ENCODE data around the gene TMEM222.

Gene TMEM222

DNA sequence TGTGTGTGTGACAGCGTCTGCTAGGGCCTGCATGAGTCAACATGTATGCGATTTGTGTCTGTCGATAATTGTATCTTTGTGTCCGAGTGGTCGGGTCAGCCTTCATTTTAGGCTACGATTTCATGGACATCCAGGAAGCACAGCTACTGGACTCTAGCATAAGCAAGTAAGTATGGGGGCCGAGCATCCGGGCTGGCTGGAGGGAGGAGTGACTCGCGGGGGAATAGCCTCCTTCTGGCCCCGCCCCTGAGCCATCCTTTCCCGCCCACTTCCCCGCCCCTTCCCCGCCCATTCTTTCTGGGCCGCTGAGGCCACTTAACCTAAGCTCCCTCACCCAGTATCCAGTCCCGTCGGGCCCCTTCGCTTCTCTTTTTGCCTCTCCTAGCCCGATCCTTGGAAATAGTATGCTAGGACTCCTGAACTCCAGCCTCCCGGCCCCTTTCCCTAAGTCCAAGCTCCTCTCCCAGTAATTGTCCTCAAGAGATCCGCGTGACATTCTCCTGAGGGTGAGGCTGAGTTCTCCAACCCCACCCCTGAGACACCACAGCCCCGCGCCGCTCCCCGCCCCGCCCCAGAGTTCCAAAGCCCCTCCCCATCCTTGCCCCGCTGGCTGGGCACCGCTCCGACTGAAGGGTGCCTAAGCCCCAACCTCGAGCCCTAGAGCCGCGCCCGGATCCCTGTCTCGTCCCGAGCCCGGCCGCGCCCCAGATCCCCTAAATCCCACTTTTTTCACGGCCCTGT, 43.6 kb downstream of the TMEM222 start:
- DNase-seq (ENCODE audit: low spot score): peak; percentile 97
- in situ Hi-C loops (cut with MboI; ENCODE audit: low sequenced_read_pairs, unreplicated experiment): no loop called here
- TF ChIP-seq, protein P1, sequence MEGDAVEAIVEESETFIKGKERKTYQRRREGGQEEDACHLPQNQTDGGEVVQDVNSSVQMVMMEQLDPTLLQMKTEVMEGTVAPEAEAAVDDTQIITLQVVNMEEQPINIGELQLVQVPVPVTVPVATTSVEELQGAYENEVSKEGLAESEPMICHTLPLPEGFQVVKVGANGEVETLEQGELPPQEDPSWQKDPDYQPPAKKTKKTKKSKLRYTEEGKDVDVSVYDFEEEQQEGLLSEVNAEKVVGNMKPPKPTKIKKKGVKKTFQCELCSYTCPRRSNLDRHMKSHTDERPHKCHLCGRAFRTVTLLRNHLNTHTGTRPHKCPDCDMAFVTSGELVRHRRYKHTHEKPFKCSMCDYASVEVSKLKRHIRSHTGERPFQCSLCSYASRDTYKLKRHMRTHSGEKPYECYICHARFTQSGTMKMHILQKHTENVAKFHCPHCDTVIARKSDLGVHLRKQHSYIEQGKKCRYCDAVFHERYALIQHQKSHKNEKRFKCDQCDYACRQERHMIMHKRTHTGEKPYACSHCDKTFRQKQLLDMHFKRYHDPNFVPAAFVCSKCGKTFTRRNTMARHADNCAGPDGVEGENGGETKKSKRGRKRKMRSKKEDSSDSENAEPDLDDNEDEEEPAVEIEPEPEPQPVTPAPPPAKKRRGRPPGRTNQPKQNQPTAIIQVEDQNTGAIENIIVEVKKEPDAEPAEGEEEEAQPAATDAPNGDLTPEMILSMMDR (IDR thresholded peaks at IDR 0.05; ENCODE audit: borderline replicate concordance, control extremely low read depth, extremely low read depth, insufficient read depth, missing control alignments): no peak

DNA sequence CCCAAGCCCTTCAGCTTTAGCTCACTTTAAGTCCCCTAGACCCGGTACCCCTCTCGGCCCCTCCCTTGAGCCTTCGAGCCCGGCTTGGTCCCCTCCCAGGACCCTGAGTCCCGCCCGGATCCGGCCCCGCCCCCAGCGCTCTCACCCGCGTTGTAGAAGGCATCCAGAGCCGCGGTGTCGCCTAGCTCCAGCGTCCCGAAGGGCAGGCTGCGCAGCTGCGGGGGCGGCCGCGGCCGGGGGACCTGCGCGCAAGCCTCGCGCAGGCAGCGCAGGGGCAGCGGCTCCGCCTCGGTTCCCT, 44.1 kb downstream of the TMEM222 start:
- TF ChIP-seq, protein P1 (IDR thresholded peaks at IDR 0.05; ENCODE audit: borderline replicate concordance, control extremely low read depth, extremely low read depth, insufficient read depth, missing control alignments): no peak
- in situ Hi-C loops (cut with MboI; ENCODE audit: low sequenced_read_pairs, unreplicated experiment): no loop called here
- peak; percentile 77 for DNase-seq (ENCODE audit: low spot score)

DNA sequence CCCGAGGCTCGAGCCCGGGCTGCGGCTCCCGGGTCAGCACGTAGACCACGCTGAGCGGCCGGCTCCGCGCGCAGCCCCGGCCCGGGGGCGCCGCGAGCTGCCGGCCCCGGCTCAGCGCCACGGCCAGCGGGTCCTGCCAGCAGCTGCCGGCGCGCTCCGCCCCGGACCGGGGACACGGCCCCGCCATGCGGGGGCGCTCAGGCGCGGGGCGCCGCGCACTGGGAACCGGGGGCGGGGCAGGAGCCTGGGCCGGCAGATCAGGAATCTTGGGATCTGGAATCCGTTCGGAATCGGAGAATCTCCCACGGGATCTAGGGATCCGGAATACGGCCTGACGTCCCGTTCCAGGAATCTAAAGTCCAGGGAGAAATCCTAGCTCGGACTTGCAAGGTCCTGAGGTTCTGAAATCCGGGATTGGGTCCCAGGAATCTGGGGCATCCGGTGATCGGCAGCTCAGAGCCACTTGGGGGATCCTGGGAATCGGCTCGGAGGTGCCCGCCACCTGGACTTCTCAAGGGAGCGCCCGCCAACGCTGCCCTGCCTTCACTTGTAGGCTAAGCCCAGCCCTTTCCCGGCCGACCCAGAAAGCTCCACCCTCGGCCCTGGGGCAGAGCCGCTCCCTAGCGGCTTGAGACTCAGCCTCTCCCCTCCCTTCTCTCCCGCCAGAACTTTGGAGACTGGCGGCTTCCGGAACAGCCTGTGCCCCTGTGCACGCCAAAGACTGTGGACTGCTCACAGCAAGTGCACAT, 44.6 kb downstream of the TMEM222 start, which contains the start of gene MAP3K6:
Gene MAP3K6 (minus strand): TSS at position 551 of the 749 bp plus-strand sequence. CDS start 364 bp downstream, at position 187.
- in situ Hi-C loops (cut with MboI; ENCODE audit: low sequenced_read_pairs, unreplicated experiment): no loop called here
- TF ChIP-seq, protein P1 (IDR thresholded peaks at IDR 0.05; ENCODE audit: borderline replicate concordance, control extremely low read depth, extremely low read depth, insufficient read depth, missing control alignments): peak; percentile 69
- DNase-seq (ENCODE audit: low spot score): peak; percentile 80

DNA sequence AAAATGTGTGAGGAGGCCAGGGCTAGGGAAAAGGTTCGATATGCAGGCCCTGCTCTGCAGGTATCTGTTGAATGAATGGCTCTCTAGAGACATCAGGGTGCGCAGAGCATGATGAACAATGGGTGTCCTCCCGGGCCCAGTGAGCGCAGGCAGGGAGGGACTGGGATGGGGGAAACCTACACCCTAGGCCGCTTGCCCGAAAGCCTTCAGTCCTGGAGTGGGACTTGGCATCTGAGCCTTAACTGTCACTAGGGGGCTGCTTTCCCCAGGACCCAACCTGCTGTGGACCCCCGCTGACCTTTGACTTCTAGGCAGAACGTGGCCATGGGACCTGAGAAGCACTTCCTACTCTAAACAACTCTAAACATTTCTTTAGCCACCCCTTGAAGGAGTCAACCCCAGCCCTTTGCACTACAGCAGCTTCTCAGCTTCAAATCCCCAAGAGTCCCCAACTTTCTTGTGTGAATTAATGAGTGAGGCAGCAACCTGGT, 45.2 kb downstream of the TMEM222 start:
- in situ Hi-C loops (cut with MboI; ENCODE audit: low sequenced_read_pairs, unreplicated experiment): no loop called here

DNA sequence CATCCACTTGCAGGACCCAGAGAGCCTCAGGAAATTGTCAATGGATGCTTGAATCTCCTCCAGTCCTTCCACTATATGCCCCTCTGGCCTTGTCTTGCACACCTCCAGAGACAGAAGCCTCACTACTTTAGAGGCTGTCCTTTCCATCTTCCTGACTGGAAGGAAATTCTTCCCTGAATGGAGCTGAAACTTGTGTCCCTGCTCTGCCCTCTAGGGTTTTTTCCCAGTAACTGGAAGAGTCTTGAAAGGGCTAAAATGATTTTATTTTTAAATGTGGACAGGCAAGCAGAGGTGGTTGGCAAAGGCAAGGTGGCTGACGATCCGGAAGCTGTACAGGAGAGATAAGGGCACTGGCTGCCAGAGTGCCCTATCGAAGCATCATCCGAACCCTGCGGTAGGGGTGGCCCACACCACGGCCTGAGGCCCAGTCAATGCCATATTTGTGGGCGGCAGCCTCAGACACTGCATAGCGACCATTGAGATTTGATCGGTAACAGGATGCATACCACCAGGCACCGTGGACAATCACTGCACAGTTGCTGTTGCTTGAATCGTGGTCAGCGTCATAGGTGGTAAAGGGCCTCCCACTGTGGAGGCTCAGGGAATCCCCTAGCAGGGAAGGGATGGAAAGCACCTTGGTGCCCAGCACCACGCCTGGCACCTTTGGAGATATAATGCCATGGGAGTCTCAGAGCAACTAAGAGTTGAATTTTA, 47.1 kb downstream of the TMEM222 start:
- DNase-seq (ENCODE audit: low spot score): no peak
- TF ChIP-seq, protein P1 (IDR thresholded peaks at IDR 0.05; ENCODE audit: borderline replicate concordance, control extremely low read depth, extremely low read depth, insufficient read depth, missing control alignments): no peak
- in situ Hi-C loops (cut with MboI; ENCODE audit: low sequenced_read_pairs, unreplicated experiment): no loop called here

More for the DNA sequence above, 45.2 kb downstream of the TMEM222 start:
- TF ChIP-seq, protein P1 (IDR thresholded peaks at IDR 0.05; ENCODE audit: borderline replicate concordance, control extremely low read depth, extremely low read depth, insufficient read depth, missing control alignments): no peak
- DNase-seq (ENCODE audit: low spot score): no peak

Measured in GM13976 (cell line).